ENCODE data around the gene MAN2C1. TPM values are rescaled to one million over a fixed set of nuclear protein-coding genes. Genes with fewer than 3 reads are reported as not detected.
"Not testable (repeated sequence)": the region's sequence is repeated elsewhere in the genome, so short reads cannot be mapped to it uniquely, and the experiment has no call there.

The MAN2C1 gene
- polyA plus RNA-seq, result 211 TPM
- long read RNA-seq, donor 1, transcript MAN2C1-245 (1 exons, 444 nt), result major isoform, 6 of 8 reads
- long read RNA-seq, donor 1, partial matches to known transcripts, result 0 of 8 reads
- long read RNA-seq, donor 1, other reads (novel, unspliced or antisense), result 0 of 8 reads
- long read RNA-seq, donor 2, transcript MAN2C1-245 (1 exons, 444 nt), result major isoform, 7 of 12 reads
- long read RNA-seq, donor 2, partial matches to known transcripts, result 0 of 12 reads
- long read RNA-seq, donor 2, other reads (novel, unspliced or antisense), result 0 of 12 reads
- long read RNA-seq, donor 3, result 0 reads
- long read RNA-seq, donor 4, partial matches to known transcripts, result 0 of 3 reads
- long read RNA-seq, donor 4, other reads (novel, unspliced or antisense), result 0 of 3 reads
- long read RNA-seq, donor 5, transcript MAN2C1-245 (1 exons, 444 nt), result major isoform, 5 of 5 reads
- long read RNA-seq, donor 5, partial matches to known transcripts, result 0 of 5 reads
- long read RNA-seq, donor 5, other reads (novel, unspliced or antisense), result 0 of 5 reads
- long read RNA-seq, donor 6, transcript MAN2C1-245 (1 exons, 444 nt), result major isoform, 10 of 15 reads
- long read RNA-seq, donor 6, partial matches to known transcripts, result 0 of 15 reads
- long read RNA-seq, donor 6, other reads (novel, unspliced or antisense), result 0 of 15 reads
- long read RNA-seq, donor 7, partial matches to known transcripts, result 0 of 7 reads
- long read RNA-seq, donor 7, other reads (novel, unspliced or antisense), result 0 of 7 reads
- long read RNA-seq, donor 8, full-length matches to known transcripts, result 12 of 20 reads
- long read RNA-seq, donor 8, partial matches to known transcripts, result 8 of 20 reads
- long read RNA-seq, donor 8, other reads (novel, unspliced or antisense), result 0 of 20 reads
- long read RNA-seq, donor 9, partial matches to known transcripts, result 0 of 8 reads
- long read RNA-seq, donor 9, other reads (novel, unspliced or antisense), result 0 of 8 reads
- long read RNA-seq, donor 10, transcript MAN2C1-245 (1 exons, 444 nt), result major isoform, 6 of 15 reads
- long read RNA-seq, donor 10, partial matches to known transcripts, result 0 of 15 reads
- long read RNA-seq, donor 10, other reads (novel, unspliced or antisense), result 0 of 15 reads
- long read RNA-seq, donor 11, partial matches to known transcripts, result 0 of 8 reads
- long read RNA-seq, donor 11, other reads (novel, unspliced or antisense), result 0 of 8 reads

GRCh38 chr15:75367913-75368688 is at the start of gene MAN2C1:
Gene MAN2C1, minus strand, starts transcription at chr15:75368607. Its CDS starts 24 bp downstream, at chr15:75368583.
- H3K36me3 ChIP-seq (ENCODE audit: control insufficient read depth, insufficient read depth, low read length), result peaks cover 63% of the 10 kb centered on the region
- H3K27ac ChIP-seq (ENCODE audit: low read length), result peak within 1 kb of the TSS; percentile 100
- H3K27me3 ChIP-seq (ENCODE audit: control insufficient read depth, insufficient read depth, low read length), result no peaks in the 10 kb centered on the region
- H3K9me3 ChIP-seq (ENCODE audit: control insufficient read depth, low read depth, low read length), result no peaks in the 10 kb centered on the region
- H3K4me3 ChIP-seq (ENCODE audit: low read length), result peak within 1 kb of the TSS; percentile 98
- WGBS (ENCODE audit: insufficient coverage, low lambda C conversion rate), result no CpG with 5 or more reads among the region's 67 CpGs
- DNase-seq, result peak; percentile 98
- H3K4me1 ChIP-seq (ENCODE audit: control insufficient read depth, insufficient read depth, low read length), result peaks cover 20% of the 10 kb centered on the region

- no peaks in the 10 kb centered on the region for H3K4me1 ChIP-seq (ENCODE audit: control insufficient read depth, insufficient read depth, low read length)
- no peak overlapping the region for H3K4me3 ChIP-seq (ENCODE audit: low read length)
- peaks cover 41% of the 10 kb centered on the region for H3K36me3 ChIP-seq (ENCODE audit: control insufficient read depth, insufficient read depth, low read length)
- H3K9me3 ChIP-seq (ENCODE audit: control insufficient read depth, low read depth, low read length), result no peaks in the 10 kb centered on the region
- no peak overlapping the region for H3K27ac ChIP-seq (ENCODE audit: low read length)
- DNase-seq, result no peak
- WGBS (ENCODE audit: insufficient coverage, low lambda C conversion rate), result no CpG with 5 or more reads among the region's 1 CpG
- no peaks in the 10 kb centered on the region for H3K27me3 ChIP-seq (ENCODE audit: control insufficient read depth, insufficient read depth, low read length)
Measured at GRCh38 chr15:75416584-75416983, 48.2 kb upstream of the MAN2C1 start.

GRCh38 chr15:75410196-75410595 is 41.8 kb upstream of the MAN2C1 start:
- Histone ChIP-seq H3K27ac (ENCODE audit: low read length) (no peak overlapping the region), H3K4me3 (ENCODE audit: low read length) (no peak overlapping the region), H3K27me3 (ENCODE audit: control insufficient read depth, insufficient read depth, low read length) (no peaks in the 10 kb centered on the region), H3K36me3 (ENCODE audit: control insufficient read depth, insufficient read depth, low read length) (peaks cover 73% of the 10 kb centered on the region), H3K9me3 (ENCODE audit: control insufficient read depth, low read depth, low read length) (no peaks in the 10 kb centered on the region), H3K4me1 (ENCODE audit: control insufficient read depth, insufficient read depth, low read length) (no peaks in the 10 kb centered on the region)
- no CpG with 5 or more reads among the region's 6 CpGs for WGBS (ENCODE audit: insufficient coverage, low lambda C conversion rate)
- DNase-seq, result no peak

DNA sequence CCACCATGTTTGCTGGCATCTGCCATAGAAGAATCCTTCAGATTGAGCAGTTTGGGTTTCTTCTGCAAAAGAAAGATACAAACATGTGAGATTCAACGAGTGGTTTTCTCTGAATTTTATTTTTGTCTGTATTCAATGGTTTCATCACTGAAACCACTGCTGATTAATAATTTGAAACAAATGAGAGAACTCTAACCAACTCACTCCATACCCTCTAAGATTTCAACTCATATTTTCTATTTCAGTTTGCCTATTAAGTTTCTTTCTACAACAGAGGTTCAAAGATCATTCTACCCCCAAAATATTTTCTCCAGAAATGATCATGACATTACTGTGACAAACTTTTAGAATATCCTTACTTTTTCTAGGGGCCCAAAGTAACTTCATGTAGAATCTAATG is 38.7 kb upstream of the MAN2C1 start:
- H3K9me3 ChIP-seq (ENCODE audit: control insufficient read depth, low read depth, low read length), result no peaks in the 10 kb centered on the region
- H3K36me3 ChIP-seq (ENCODE audit: control insufficient read depth, insufficient read depth, low read length), result peaks cover 77% of the 10 kb centered on the region
- no peaks in the 10 kb centered on the region for H3K4me1 ChIP-seq (ENCODE audit: control insufficient read depth, insufficient read depth, low read length)
- no peaks in the 10 kb centered on the region for H3K27me3 ChIP-seq (ENCODE audit: control insufficient read depth, insufficient read depth, low read length)
- no peak overlapping the region for H3K27ac ChIP-seq (ENCODE audit: low read length)
- H3K4me3 ChIP-seq (ENCODE audit: low read length), result no peak overlapping the region
- no peak for DNase-seq
- 100% methylated on average over 1 of the region's 1 CpG for WGBS (ENCODE audit: insufficient coverage, low lambda C conversion rate)

- H3K4me1 ChIP-seq (ENCODE audit: control insufficient read depth, insufficient read depth, low read length), result no peaks in the 10 kb centered on the region
- H3K4me3 ChIP-seq (ENCODE audit: low read length), result no peak overlapping the region
- H3K9me3 ChIP-seq (ENCODE audit: control insufficient read depth, low read depth, low read length), result no peaks in the 10 kb centered on the region
- no peak overlapping the region for H3K27ac ChIP-seq (ENCODE audit: low read length)
- DNase-seq, result no peak
- WGBS (ENCODE audit: insufficient coverage, low lambda C conversion rate), result 86% methylated on average over 2 of the region's 2 CpGs
- peaks cover 74% of the 10 kb centered on the region for H3K36me3 ChIP-seq (ENCODE audit: control insufficient read depth, insufficient read depth, low read length)
- no peaks in the 10 kb centered on the region for H3K27me3 ChIP-seq (ENCODE audit: control insufficient read depth, insufficient read depth, low read length)
Measured at GRCh38 chr15:75403892-75404291, 35.5 kb upstream of the MAN2C1 start.

DNA sequence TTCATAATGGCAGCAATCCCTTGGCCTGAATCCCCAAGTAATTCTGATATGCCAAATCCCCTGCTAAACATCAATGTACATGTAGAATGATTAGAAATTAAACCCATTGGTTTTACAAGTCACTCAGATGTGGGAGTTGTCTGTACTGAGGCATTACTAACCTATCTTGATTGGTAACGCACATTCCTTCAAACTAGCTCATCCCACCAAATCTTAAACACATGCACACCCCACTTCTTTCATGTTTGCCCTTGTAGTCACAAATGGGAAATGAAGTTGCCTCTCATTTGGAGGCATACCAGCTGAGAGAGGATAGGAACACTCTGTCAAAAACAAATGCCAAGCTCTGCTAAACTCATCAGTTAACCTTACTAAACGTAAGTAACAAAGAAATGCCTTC is 29.1 kb upstream of the MAN2C1 start:
- Histone ChIP-seq H3K27me3 (ENCODE audit: control insufficient read depth, insufficient read depth, low read length) (no peaks in the 10 kb centered on the region), H3K27ac (ENCODE audit: low read length) (no peak overlapping the region), H3K36me3 (ENCODE audit: control insufficient read depth, insufficient read depth, low read length) (peaks cover 87% of the 10 kb centered on the region), H3K9me3 (ENCODE audit: control insufficient read depth, low read depth, low read length) (no peaks in the 10 kb centered on the region), H3K4me3 (ENCODE audit: low read length) (no peak overlapping the region), H3K4me1 (ENCODE audit: control insufficient read depth, insufficient read depth, low read length) (no peaks in the 10 kb centered on the region)
- DNase-seq, result no peak
- no CpG with 5 or more reads among the region's 2 CpGs for WGBS (ENCODE audit: insufficient coverage, low lambda C conversion rate)

GRCh38 chr15:75389791-75390382 is 21.5 kb upstream of the MAN2C1 start:
- no peaks in the 10 kb centered on the region for H3K9me3 ChIP-seq (ENCODE audit: control insufficient read depth, low read depth, low read length)
- H3K36me3 ChIP-seq (ENCODE audit: control insufficient read depth, insufficient read depth, low read length), result peaks cover 89% of the 10 kb centered on the region
- no peak for DNase-seq
- WGBS (ENCODE audit: insufficient coverage, low lambda C conversion rate), result no CpG with 5 or more reads among the region's 1 CpG
- no peak overlapping the region for H3K4me3 ChIP-seq (ENCODE audit: low read length)
- H3K27ac ChIP-seq (ENCODE audit: low read length), result no peak overlapping the region
- peaks cover under 1% of the 10 kb centered on the region for H3K4me1 ChIP-seq (ENCODE audit: control insufficient read depth, insufficient read depth, low read length)
- no peaks in the 10 kb centered on the region for H3K27me3 ChIP-seq (ENCODE audit: control insufficient read depth, insufficient read depth, low read length)

GRCh38 chr15:75383986-75384385 is 15.6 kb upstream of the MAN2C1 start:
- H3K4me3 ChIP-seq (ENCODE audit: low read length); H3K27me3 ChIP-seq (ENCODE audit: control insufficient read depth, insufficient read depth, low read length); H3K9me3 ChIP-seq (ENCODE audit: control insufficient read depth, low read depth, low read length): not testable (repeated sequence)
- WGBS (ENCODE audit: insufficient coverage, low lambda C conversion rate), result no CpG with 5 or more reads among the region's 5 CpGs
- H3K4me1 ChIP-seq (ENCODE audit: control insufficient read depth, insufficient read depth, low read length), result peaks cover 30% of the 10 kb centered on the region
- H3K36me3 ChIP-seq (ENCODE audit: control insufficient read depth, insufficient read depth, low read length), result peaks cover 55% of the 10 kb centered on the region
- peak overlapping the region; percentile 16 for H3K27ac ChIP-seq (ENCODE audit: low read length)
- peak in 1 of 2 donors; percentile 66 for DNase-seq

- no peak overlapping the region for H3K4me3 ChIP-seq (ENCODE audit: low read length)
- 60% methylated on average over 2 of the region's 4 CpGs for WGBS (ENCODE audit: insufficient coverage, low lambda C conversion rate)
- peak overlapping the region; percentile 69 for H3K27ac ChIP-seq (ENCODE audit: low read length)
- DNase-seq, result no peak
- H3K4me1 ChIP-seq (ENCODE audit: control insufficient read depth, insufficient read depth, low read length), result peaks cover 30% of the 10 kb centered on the region
- no peaks in the 10 kb centered on the region for H3K27me3 ChIP-seq (ENCODE audit: control insufficient read depth, insufficient read depth, low read length)
- H3K9me3 ChIP-seq (ENCODE audit: control insufficient read depth, low read depth, low read length), result no peaks in the 10 kb centered on the region
- H3K36me3 ChIP-seq (ENCODE audit: control insufficient read depth, insufficient read depth, low read length), result peaks cover 41% of the 10 kb centered on the region
Measured at GRCh38 chr15:75380773-75381172, 12.4 kb upstream of the MAN2C1 start.

Measured in large intestine (tissue), 12 donors.